GM12878 (cell line): ENCODE data around the gene TBC1D5. TPM values are rescaled to one million over a fixed set of nuclear protein-coding genes. Genes with fewer than 3 reads are reported as not detected.

Experiments
- ATAC-seq: fragments of 200-7000 bp; cut with Tn5 transposase; 3 replicates; pipeline ENCODE4 v1.9.1; 2020; ENCODE audit warnings: mild to moderate bottlenecking, moderate library complexity
- BruUV-seq: library from RNA; stranded (reverse); fragments of 400-500 nt; replicated peaks from 2 replicates; lab custom pipeline; 2021; lab: Mats Ljungman, UMichigan
- CTCF ChIA-PET: fragments of 300-600 bp; sonication (Branson Sonifier 250); formaldehyde crosslinking; extraction: SDS; loops from one replicate; lab custom pipeline; 2021; ENCODE audit warnings: inconsistent platforms; lab: Yijun Ruan, JAX
- POLR2A ChIA-PET: fragments of 350-600 bp; formaldehyde crosslinking; extraction: SDS; loops from one replicate; lab custom pipeline; 2021; ENCODE audit warnings: inconsistent platforms; lab: Charles Lee
- RAD21 ChIA-PET: fragments of 300-600 bp; sonication (Branson Sonifier 250); formaldehyde crosslinking; loops from one replicate; lab custom pipeline; 2023; ENCODE audit warnings: antibody characterized with exemption; ENCODE audit not compliant: unreplicated experiment; lab: Charles Lee
- SMC1A ChIA-PET: fragments of 300-600 bp; sonication (Branson Sonifier 250); formaldehyde crosslinking; loops from one replicate; lab custom pipeline; 2023; ENCODE audit not compliant: unreplicated experiment, uncharacterized antibody; lab: Charles Lee
- DNase-seq: peaks from one replicate; pipeline ENCODE4 v3.0.0-alpha.2; 2011; ENCODE audit warnings: low read depth, low spot score
- FAIRE-seq: peaks from 3 replicates; lab custom pipeline; 2011; peaks lifted over from hg19 to GRCh38; lab: Jason Lieb, UNC
- H2AFZ ChIP-seq: 2 replicates; pipeline ENCODE4 v1.6.0; 2011; ENCODE audit warnings: low read depth, low read length, control low read depth; ENCODE audit not compliant: control insufficient read depth
- H3K27ac ChIP-seq: 2 replicates; pipeline ENCODE4 v1.5.1; 2011; ENCODE audit warnings: control low read depth; ENCODE audit not compliant: control insufficient read depth, insufficient read depth
- H3K27me3 ChIP-seq, 2 experiments: replicated peaks in 1 of 2; 2 replicates each; pipeline versions ENCODE4 v1.6.0 to v1.6.1; 2011; ENCODE audit warnings: low read length in 1 of 2; ENCODE audit not compliant: control insufficient read depth in 2 of 2, insufficient read depth in 2 of 2
- H3K36me3 ChIP-seq, 2 experiments: 2 replicates each; pipeline ENCODE4 v1.5.1; 2011; ENCODE audit warnings: low read length in 1 of 2; ENCODE audit not compliant: control insufficient read depth in 2 of 2, insufficient read depth in 2 of 2
- H3K4me1 ChIP-seq: 2 replicates; pipeline ENCODE4 v1.6.1; 2011; ENCODE audit warnings: mild to moderate bottlenecking, low read length, moderate library complexity, mixed read lengths; ENCODE audit not compliant: control insufficient read depth, insufficient read depth
- H3K4me2 ChIP-seq: 2 replicates; pipeline ENCODE4 v1.6.0; 2011; ENCODE audit warnings: control low read depth; ENCODE audit not compliant: control insufficient read depth, insufficient read depth
- H3K4me3 ChIP-seq: fragments of 200-600 bp; sonication (generic); 2 replicates; pipeline ENCODE4 v1.5.1; 2016
- H3K79me2 ChIP-seq: 2 replicates; pipeline ENCODE4 v1.6.0; 2011; ENCODE audit warnings: low read length; ENCODE audit not compliant: control insufficient read depth, insufficient read depth
- H3K9ac ChIP-seq: 2 replicates; pipeline ENCODE4 v1.8.0; 2011; ENCODE audit warnings: low read length, control low read depth, mixed read lengths; ENCODE audit not compliant: control insufficient read depth, insufficient read depth
- H3K9me3 ChIP-seq: replicated peaks from 3 replicates; pipeline ENCODE4 v1.5.1; 2011; ENCODE audit warnings: mild to moderate bottlenecking, low read length; ENCODE audit not compliant: control insufficient read depth, insufficient read depth
- H4K20me1 ChIP-seq: 2 replicates; pipeline ENCODE4 v1.6.0; 2011; ENCODE audit not compliant: control insufficient read depth, insufficient read depth
- CHD2 ChIP-seq: IDR thresholded peaks from 2 replicates; pipeline ENCODE4 v1.6.1; 2011; ENCODE audit warnings: low read depth, low read length, improper control_type of control experiment, borderline replicate concordance
- HDAC6 ChIP-seq: fragments of 200-600 bp; sonication (generic); IDR thresholded peaks from one replicate; pipeline ENCODE4 v1.8.0; 2017; ENCODE audit warnings: antibody characterized with exemption; ENCODE audit not compliant: unreplicated experiment
- KDM1A ChIP-seq: fragments of 200-600 bp; sonication (generic); IDR thresholded peaks from 2 replicates; pipeline ENCODE4 v1.6.1; 2016; ENCODE audit warnings: borderline replicate concordance
- NBN ChIP-seq: fragments of 450-650 bp; IDR thresholded peaks from 2 replicates; pipeline ENCODE4 v1.6.1; 2016
- NFYA ChIP-seq: IDR thresholded peaks from 2 replicates; pipeline ENCODE4 v1.6.1; 2011; ENCODE audit warnings: low read depth, mild to moderate bottlenecking, low read length, improper control_type of control experiment, borderline replicate concordance
- RELA ChIP-seq: fragments of 450-650 bp; IDR thresholded peaks from 2 replicates; pipeline ENCODE4 v1.8.0; 2014; ENCODE audit warnings: borderline replicate concordance; ENCODE audit not compliant: partially characterized antibody
- RFX5 ChIP-seq: IDR thresholded peaks from 2 replicates; pipeline ENCODE4 v1.6.1; 2011; ENCODE audit warnings: low read depth, low read length, improper control_type of control experiment
- SMAD5 ChIP-seq: IDR thresholded peaks from 2 replicates; pipeline ENCODE4 v1.6.1; 2016; ENCODE audit warnings: antibody characterized with exemption, low read depth
- SMARCA5 ChIP-seq: fragments of 450-650 bp; IDR thresholded peaks from 2 replicates; pipeline ENCODE4 v1.6.1; 2017; ENCODE audit warnings: mild to moderate bottlenecking
- SREBF2 ChIP-seq: IDR thresholded peaks from 2 replicates; pipeline ENCODE4 v1.6.1; 2012; ENCODE audit warnings: mild to moderate bottlenecking, low read length
- TAF1 ChIP-seq: IDR thresholded peaks from 2 replicates; pipeline ENCODE4 v1.6.1; 2011; ENCODE audit warnings: mild to moderate bottlenecking, low read depth, low read length, borderline replicate concordance
- YY1 ChIP-seq: IDR thresholded peaks from 2 replicates; pipeline ENCODE4 v1.6.1; 2011; ENCODE audit warnings: low read depth, mild to moderate bottlenecking, low read length
- ZBED1 ChIP-seq: IDR thresholded peaks from 2 replicates; pipeline ENCODE4 v1.6.1; 2016; ENCODE audit warnings: borderline replicate concordance
- WGBS: methylation state at CpG from one replicate; pipeline ENCODE4 v1.1.6; 2016; ENCODE audit warnings: low lambda C conversion rate; ENCODE audit not compliant: insufficient replicate concordance, insufficient coverage; ENCODE audit errors: missing lambda C conversion rate; 5-methylcytosine and 5-hydroxymethylcytosine counted together
- in situ Hi-C: fragments of 300-500 bp; cut with MboI; formaldehyde crosslinking; loops from 9 replicates; pipeline ENCODE4 v1.14.3; 2018; ENCODE audit warnings: mixed read lengths
- intact Hi-C: fragments of 100-400 bp; cut with micrococcal nuclease; formaldehyde crosslinking; loops from one replicate; pipeline ENCODE4 v1.14.2; 2022; ENCODE audit not compliant: unreplicated experiment
- polyA plus RNA-seq, 11 experiments: library from polyadenylated mRNA; depleted of rRNA in 4 of 11; unstranded in 6 of 11; stranded (reverse) in 5 of 11; fragments of >200 nt; fragmentation: Nextera tagmentation in 4 of 11; fragmentation: Illumina TruSeq in 1 of 11; extraction: Ambion mirVana in 4 of 11; extraction: Trizol in 1 of 11; gene quantifications; 1 replicate in 1 of 11; 2 replicates in 10 of 11; pipeline versions ENCODE4 v1.2.1 to v1.2.3, GENCODE V29; 2011 to 2016; ENCODE audit warnings: inconsistent platforms in 2 of 11, missing spikeins in 2 of 11, low read depth in 1 of 11
- total RNA-seq, 4 experiments: library from RNA; depleted of rRNA in 3 of 4; stranded (reverse); fragments of >200 nt in 3 of 4; fragmentation: Illumina TruSeq in 1 of 4; extraction: Trizol in 1 of 4; gene quantifications; 2 replicates each; pipeline versions ENCODE4 v1.2.1 to v1.2.3, GENCODE V29; 2013 to 2021
- TF ChIP-seq, protein P1 (sequence below): fragments of 450-650 bp; IDR thresholded peaks from 2 replicates; pipeline ENCODE4 v1.6.1; 2018; ENCODE audit warnings: borderline replicate concordance, mild to moderate bottlenecking; ENCODE audit not compliant: partially characterized antibody
- TF ChIP-seq, protein P2 (sequence below): fragments of 450-650 bp; IDR thresholded peaks from 2 replicates; pipeline ENCODE4 v1.6.1; 2017; ENCODE audit warnings: mild to moderate bottlenecking

TBC1D5 gene
- total and polyA plus RNA-seq, 10 of the 15 experiments (the other 5 are each of a cell fraction or from before 2014, with no cell fraction given): 5.5 to 61.0 (median 43.8) TPM

DNA sequence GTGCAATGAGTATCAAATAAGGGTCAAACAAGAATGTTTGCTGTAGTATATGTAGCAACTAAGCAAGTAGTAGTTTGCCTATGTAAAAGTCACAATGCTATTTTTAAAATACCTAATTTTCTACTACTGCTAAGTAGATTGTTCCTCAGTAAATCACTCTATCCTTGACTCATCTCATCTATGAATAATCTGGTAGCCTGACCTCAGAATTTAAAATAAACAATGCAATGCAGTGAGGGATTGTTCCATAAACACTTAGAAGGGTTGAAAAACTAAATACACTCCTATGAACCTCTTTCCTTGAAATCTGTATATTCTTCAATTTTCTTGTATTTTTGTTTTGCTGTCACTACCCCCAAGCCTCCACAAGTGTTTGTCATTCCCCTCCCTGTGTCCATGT lies 253.3 kb downstream of the TBC1D5 start:
- H3K4me3 ChIP-seq: no peak overlapping the region
- FAIRE-seq: no peak
- ChIA-PET CTCF (no interaction called here), RAD21 (no interaction called here), SMC1A (no interaction called here), POLR2A (no interaction called here)
- no peak for TF ChIP-seq SMARCA5
- TF ChIP-seq SREBF2: no peak
- no TSS peak for BruUV-seq
- no peak overlapping the region for H3K27ac ChIP-seq
- H3K36me3 ChIP-seq: no peaks in the 10 kb centered on the region
- no peaks in the 10 kb centered on the region for H4K20me1 ChIP-seq
- intact Hi-C loops: no loop called here
- H3K9me3 ChIP-seq: peaks cover 2% of the 10 kb centered on the region; the same call in 2 of the 3 replicates
- H3K4me2 ChIP-seq: no peak overlapping the region
- no peaks in the 10 kb centered on the region for H3K4me1 ChIP-seq
- no peak for ATAC-seq
- no peak overlapping the region for H3K9ac ChIP-seq
- in situ Hi-C loops: no loop called here
- H2AFZ ChIP-seq: no peak overlapping the region
- DNase-seq: no peak
- H3K79me2 ChIP-seq: no peaks in the 10 kb centered on the region
- no peaks in the 10 kb centered on the region for H3K27me3 ChIP-seq

DNA sequence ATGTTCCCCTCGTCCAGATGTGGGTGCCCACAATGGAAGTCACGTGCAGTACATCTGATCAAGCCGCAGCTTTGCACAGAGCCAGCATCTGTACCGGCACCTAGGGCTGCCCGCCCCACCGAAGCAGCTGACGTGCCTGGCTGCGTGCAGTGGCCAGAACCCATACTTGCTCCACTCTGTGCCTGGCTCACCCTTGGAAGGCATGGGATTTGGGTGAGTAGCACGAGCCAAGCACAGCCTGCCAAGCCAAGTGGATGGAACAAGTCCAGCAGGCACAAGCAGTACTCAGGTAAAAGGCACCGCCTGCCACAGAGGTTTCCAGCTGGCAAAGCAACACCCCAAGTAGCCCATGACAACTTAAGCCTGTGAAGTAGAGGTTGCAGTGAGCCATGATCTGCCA lies 261.3 kb downstream of the TBC1D5 start:
- peaks cover 0 to 3% of the 10 kb centered on the region in 2 experiments; a peak in 3 of 4 replicates for H3K36me3 ChIP-seq
- H3K27me3 ChIP-seq: no peaks in the 10 kb centered on the region
- WGBS: 97% methylated on average over 10 of the region's 10 CpGs
- H2AFZ ChIP-seq: no peak overlapping the region
- H3K4me2 ChIP-seq: no peak overlapping the region
- no peaks in the 10 kb centered on the region for H4K20me1 ChIP-seq
- ChIA-PET RAD21 (no interaction called here), CTCF (interaction anchor here (0.6 to 1.5 kb wide), 3 partner anchors 16 to 360 kb away, joined by 3 to 8 read pairs (median 3); no protein-coding TSS in a partner anchor), POLR2A (no interaction called here), SMC1A (interaction anchor here (1.0 to 1.6 kb wide), 2 partner anchors 9 to 15 kb away, joined by 3 to 4 read pairs; no protein-coding TSS in a partner anchor)
- no peak overlapping the region for H3K4me3 ChIP-seq
- no peak for DNase-seq
- no peak for ATAC-seq
- H3K79me2 ChIP-seq: no peaks in the 10 kb centered on the region
- no peak overlapping the region for H3K27ac ChIP-seq
- in situ Hi-C loops (no loop called here), intact Hi-C loops (no loop called here)
- H3K9ac ChIP-seq: no peak overlapping the region
- H3K9me3 ChIP-seq: no peaks in the 10 kb centered on the region; the same call in 1 of the 3 replicates
- BruUV-seq: no TSS peak
- no peak for FAIRE-seq
- H3K4me1 ChIP-seq: no peaks in the 10 kb centered on the region
- TF ChIP-seq TAF1 (no peak), KDM1A (no peak), NBN (no peak), NFYA (no peak), SMAD5 (no peak), RFX5 (no peak), HDAC6 (no peak), CHD2 (no peak), YY1 (no peak), RELA (no peak), ZBED1 (no peak)
- TF ChIP-seq, protein P1, sequence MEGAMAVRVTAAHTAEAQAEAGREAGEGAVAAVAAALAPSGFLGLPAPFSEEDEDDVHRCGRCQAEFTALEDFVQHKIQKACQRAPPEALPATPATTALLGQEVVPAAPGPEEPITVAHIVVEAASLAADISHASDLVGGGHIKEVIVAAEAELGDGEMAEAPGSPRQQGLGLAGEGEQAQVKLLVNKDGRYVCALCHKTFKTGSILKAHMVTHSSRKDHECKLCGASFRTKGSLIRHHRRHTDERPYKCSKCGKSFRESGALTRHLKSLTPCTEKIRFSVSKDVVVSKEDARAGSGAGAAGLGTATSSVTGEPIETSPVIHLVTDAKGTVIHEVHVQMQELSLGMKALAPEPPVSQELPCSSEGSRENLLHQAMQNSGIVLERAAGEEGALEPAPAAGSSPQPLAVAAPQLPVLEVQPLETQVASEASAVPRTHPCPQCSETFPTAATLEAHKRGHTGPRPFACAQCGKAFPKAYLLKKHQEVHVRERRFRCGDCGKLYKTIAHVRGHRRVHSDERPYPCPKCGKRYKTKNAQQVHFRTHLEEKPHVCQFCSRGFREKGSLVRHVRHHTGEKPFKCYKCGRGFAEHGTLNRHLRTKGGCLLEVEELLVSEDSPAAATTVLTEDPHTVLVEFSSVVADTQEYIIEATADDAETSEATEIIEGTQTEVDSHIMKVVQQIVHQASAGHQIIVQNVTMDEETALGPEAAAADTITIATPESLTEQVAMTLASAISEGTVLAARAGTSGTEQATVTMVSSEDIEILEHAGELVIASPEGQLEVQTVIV: no peak
- TF ChIP-seq, protein P2, sequence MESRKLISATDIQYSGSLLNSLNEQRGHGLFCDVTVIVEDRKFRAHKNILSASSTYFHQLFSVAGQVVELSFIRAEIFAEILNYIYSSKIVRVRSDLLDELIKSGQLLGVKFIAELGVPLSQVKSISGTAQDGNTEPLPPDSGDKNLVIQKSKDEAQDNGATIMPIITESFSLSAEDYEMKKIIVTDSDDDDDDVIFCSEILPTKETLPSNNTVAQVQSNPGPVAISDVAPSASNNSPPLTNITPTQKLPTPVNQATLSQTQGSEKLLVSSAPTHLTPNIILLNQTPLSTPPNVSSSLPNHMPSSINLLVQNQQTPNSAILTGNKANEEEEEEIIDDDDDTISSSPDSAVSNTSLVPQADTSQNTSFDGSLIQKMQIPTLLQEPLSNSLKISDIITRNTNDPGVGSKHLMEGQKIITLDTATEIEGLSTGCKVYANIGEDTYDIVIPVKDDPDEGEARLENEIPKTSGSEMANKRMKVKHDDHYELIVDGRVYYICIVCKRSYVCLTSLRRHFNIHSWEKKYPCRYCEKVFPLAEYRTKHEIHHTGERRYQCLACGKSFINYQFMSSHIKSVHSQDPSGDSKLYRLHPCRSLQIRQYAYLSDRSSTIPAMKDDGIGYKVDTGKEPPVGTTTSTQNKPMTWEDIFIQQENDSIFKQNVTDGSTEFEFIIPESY: no peak
